ENCODE measurements around the gene OASL.

Gene OASL

DNA sequence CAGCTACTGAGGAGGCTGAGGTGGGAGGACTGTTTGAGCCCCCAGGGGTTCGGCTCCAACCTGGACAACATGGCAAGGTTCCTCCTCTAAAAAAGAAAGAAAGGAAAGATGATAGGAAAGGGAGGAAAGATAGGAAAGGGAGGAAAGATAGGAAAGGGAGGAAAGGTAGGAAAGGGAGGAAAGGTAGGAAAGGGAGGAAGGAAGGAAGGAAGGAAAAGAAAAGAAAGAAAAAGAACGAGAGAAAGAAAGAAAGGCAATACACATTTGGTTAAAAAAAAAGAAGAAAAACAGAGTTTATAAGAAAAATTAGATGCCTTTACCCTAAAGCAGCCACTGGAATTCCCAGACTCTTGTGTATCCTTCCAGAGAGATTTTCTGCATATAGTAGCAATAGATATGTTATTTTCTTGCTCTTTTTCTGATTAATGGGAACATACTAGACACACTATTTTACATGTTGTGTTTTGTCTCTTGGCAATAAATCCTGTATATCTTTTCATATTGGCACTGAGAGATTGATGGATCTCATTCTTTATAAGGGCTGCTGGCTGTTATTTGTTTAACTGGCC lies 48.5 kb downstream of the OASL start:
- no peak for TF ChIP-seq CTCF (conservative IDR thresholded peaks at IDR 0.05; ENCODE audit: low read depth, low read length)
- no peak for DNase-seq (ENCODE audit: low read depth)
- H3K4me3 ChIP-seq (ENCODE audit: low read depth, low read length), result no peak overlapping the region

DNA sequence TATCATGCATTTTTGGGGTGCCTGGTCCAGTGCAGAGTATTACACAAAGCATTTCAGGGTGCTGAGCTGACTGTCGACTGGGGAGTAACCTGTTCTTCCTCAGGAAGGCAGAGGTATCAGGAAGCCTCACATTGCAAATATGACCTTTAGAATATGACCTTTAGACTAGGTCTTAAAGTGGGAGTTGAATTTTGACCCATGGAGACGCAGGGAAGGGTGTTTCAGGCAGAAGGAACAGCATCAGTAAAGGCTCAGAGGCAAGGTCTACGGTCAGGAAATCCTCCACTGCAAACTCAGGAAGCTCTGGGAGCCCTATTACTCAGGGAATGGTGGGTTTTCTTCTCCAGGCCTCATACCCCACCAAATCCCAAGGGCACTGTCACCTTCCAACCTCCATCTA lies 49.4 kb downstream of the OASL start:
- DNase-seq (ENCODE audit: low read depth), result no peak
- no peak for TF ChIP-seq CTCF (conservative IDR thresholded peaks at IDR 0.05; ENCODE audit: low read depth, low read length)
- H3K4me3 ChIP-seq (ENCODE audit: low read depth, low read length), result no peak overlapping the region

DNA sequence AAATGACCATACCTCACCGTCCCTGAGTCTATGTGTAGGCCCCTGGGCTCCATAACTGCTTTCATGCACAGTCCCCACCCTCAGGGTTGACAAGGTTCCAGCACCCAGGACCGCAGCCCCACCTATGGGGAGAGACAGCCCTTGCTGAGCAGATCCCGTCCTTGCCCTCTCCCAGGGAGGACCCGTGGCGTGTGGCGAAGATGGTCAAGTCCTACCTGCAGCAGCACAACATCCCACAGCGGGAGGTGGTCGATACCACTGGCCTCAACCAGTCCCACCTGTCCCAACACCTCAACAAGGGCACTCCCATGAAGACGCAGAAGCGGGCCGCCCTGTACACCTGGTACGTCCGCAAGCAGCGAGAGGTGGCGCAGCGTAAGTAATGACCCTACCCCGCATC lies 50.4 kb downstream of the OASL start:
- TF ChIP-seq CTCF (conservative IDR thresholded peaks at IDR 0.05; ENCODE audit: low read depth, low read length), result no peak
- H3K4me3 ChIP-seq (ENCODE audit: low read depth, low read length), result no peak overlapping the region
- no peak for DNase-seq (ENCODE audit: low read depth)

GRCh38 chr12:120988234-120988633 lies 50.8 kb downstream of the OASL start:
- no peak overlapping the region for H3K4me3 ChIP-seq (ENCODE audit: low read depth, low read length)
- no peak for DNase-seq (ENCODE audit: low read depth)
- no peak for TF ChIP-seq CTCF (conservative IDR thresholded peaks at IDR 0.05; ENCODE audit: low read depth, low read length)

DNA sequence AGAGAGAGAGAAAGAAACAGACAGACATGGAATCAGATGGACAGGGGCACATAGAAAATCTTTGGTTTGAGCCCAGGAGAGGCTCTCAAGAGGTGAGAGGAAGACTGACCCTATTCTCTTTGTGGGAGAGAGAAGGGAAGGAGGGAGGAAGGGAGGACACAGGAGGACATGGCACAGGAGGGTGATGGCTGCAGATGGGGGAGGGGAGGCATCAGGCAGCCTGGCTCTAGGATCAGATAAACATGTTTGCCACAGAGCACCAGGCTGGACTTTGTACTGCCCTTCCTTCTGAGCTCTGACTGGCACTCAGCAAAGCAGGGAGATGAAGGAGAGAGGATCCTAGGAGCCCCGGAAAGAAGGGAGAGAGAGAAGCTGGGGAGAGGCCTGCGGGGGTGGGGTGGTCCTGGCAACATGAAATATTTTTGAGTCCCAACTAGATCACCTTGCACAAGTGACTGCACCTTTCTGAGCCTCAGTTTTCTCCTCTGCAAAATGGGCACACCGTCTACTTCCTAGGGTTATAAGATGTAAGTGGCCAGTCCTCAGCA lies 54.6 kb downstream of the OASL start:
- H3K4me3 ChIP-seq (ENCODE audit: low read depth, low read length), result no peak overlapping the region
- no peak for DNase-seq (ENCODE audit: low read depth)
- TF ChIP-seq CTCF (conservative IDR thresholded peaks at IDR 0.05; ENCODE audit: low read depth, low read length), result no peak

GRCh38 chr12:120983759-120984158 lies 55.3 kb downstream of the OASL start:
- H3K4me3 ChIP-seq (ENCODE audit: low read depth, low read length), result no peak overlapping the region
- no peak for TF ChIP-seq CTCF (conservative IDR thresholded peaks at IDR 0.05; ENCODE audit: low read depth, low read length)

GRCh38 chr12:120982659-120983058 lies 56.4 kb downstream of the OASL start:
- no peak for TF ChIP-seq CTCF (conservative IDR thresholded peaks at IDR 0.05; ENCODE audit: low read depth, low read length)

More at GRCh38 chr12:120983759-120984158, 55.3 kb downstream of the OASL start:
- no peak for DNase-seq (ENCODE audit: low read depth)

More at GRCh38 chr12:120982659-120983058, 56.4 kb downstream of the OASL start:
- H3K4me3 ChIP-seq (ENCODE audit: low read depth, low read length), result no peak overlapping the region
- no peak for DNase-seq (ENCODE audit: low read depth)
